ENCODE results near the gene SEPTIN3.

DNA sequence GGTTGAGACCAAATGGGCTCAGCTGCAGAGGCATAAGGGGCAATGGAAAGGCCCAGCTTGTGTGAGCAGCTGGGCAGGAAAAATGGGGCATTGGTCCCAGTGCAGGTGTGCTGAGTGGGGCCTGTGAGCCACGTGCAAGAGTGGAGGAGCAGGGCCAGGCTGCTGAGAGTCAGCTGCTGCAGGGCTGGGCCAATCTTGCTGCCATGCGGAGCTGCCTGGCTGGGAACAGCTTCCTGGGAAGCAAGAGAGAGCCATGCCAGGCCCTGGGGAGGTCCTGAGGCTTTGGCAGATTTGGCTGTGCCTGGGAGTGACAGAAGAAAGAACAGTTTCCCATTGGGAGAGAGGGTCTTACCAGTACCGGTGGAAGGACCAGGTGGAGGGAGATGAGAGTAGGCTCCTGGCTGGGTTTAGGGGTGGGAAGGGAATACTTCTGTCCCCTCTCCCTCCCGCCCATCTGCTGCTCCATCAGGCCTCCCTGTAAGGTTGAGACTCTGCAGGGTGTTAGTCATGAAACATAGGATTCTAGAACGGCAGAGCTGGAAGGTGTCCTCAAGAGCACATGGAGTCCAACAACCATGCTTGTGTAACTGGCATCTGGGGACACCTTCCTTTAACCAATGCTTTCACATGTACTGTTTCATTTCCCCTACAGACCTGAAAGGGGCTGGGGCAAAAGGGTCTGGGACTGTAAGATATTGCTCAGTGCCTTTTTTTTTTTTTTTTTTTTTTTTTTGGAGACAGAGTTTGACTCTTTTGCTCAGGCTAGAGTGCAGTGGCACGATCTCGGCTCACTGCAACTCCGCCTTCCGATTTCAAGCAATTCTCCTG is 10.4 kb downstream of the SEPTIN3 start:
- TF ChIP-seq POLR2A (IDR thresholded peaks at IDR 0.05): no peak
- no peak for TF ChIP-seq CTCF (IDR thresholded peaks at IDR 0.05)
